HEK293T (cell line): Measurements from ENCODE around the gene IFNW1.

Experiments
- CTCF ChIA-PET: fragments of 350-600 bp; formaldehyde crosslinking; extraction: SDS; loops from one replicate; lab custom pipeline; 2021; ENCODE audit warnings: antibody characterized with exemption, inconsistent platforms; lab: Yijun Ruan, JAX
- POLR2A ChIA-PET: fragments of 350-600 bp; formaldehyde crosslinking; extraction: SDS; loops from one replicate; lab custom pipeline; 2020; ENCODE audit warnings: antibody characterized with exemption, inconsistent platforms; lab: Yijun Ruan, JAX
- DNase-seq: peaks from one replicate; pipeline ENCODE4 v3.0.0; 2012; ENCODE audit warnings: mixed read lengths; ENCODE audit errors: extremely low spot score
- ARNT ChIP-seq: fragments of 450-650 bp; IDR thresholded peaks from 2 replicates; pipeline ENCODE4 v1.6.1; 2017; ENCODE audit warnings: mild to moderate bottlenecking
- BHLHE40 ChIP-seq: fragments of 450-650 bp; IDR thresholded peaks from 2 replicates; pipeline ENCODE4 v1.6.1; 2016; ENCODE audit warnings: mild to moderate bottlenecking, moderate library complexity, borderline replicate concordance
- CTBP1 ChIP-seq: fragments of 450-650 bp; IDR thresholded peaks from 2 replicates; pipeline ENCODE4 v1.6.1; 2016; ENCODE audit warnings: borderline replicate concordance
- ELF4 ChIP-seq: fragments of 450-650 bp; IDR thresholded peaks from 2 replicates; pipeline ENCODE4 v1.6.1; 2017; ENCODE audit warnings: antibody characterized with exemption
- FOXA1 ChIP-seq: fragments of 450-650 bp; IDR thresholded peaks from 2 replicates; pipeline ENCODE4 v1.6.1; 2016; ENCODE audit warnings: mild to moderate bottlenecking
- FOXK2 ChIP-seq: fragments of 450-650 bp; IDR thresholded peaks from 2 replicates; pipeline ENCODE4 v1.6.1; 2016; ENCODE audit warnings: mild to moderate bottlenecking
- FOXM1 ChIP-seq: fragments of 450-650 bp; IDR thresholded peaks from 2 replicates; pipeline ENCODE4 v1.6.1; 2017; ENCODE audit warnings: mild to moderate bottlenecking, borderline replicate concordance
- HDGF ChIP-seq: fragments of 450-650 bp; IDR thresholded peaks from 2 replicates; pipeline ENCODE4 v1.6.1; 2017; ENCODE audit warnings: antibody characterized with exemption, borderline replicate concordance
- L3MBTL2 ChIP-seq: fragments of 450-650 bp; conservative IDR thresholded peaks from 2 replicates; pipeline ENCODE4 v1.6.1; 2016; ENCODE audit warnings: mild to moderate bottlenecking
- LEF1 ChIP-seq: fragments of 450-650 bp; IDR thresholded peaks from 2 replicates; pipeline ENCODE4 v1.6.1; 2017; ENCODE audit warnings: mild to moderate bottlenecking, borderline replicate concordance
- NFRKB ChIP-seq: fragments of 450-650 bp; IDR thresholded peaks from 2 replicates; pipeline ENCODE4 v1.6.1; 2016; ENCODE audit warnings: mild to moderate bottlenecking, moderate library complexity
- PKNOX1 ChIP-seq: fragments of 450-650 bp; IDR thresholded peaks from 2 replicates; pipeline ENCODE4 v1.6.1; 2016
- SP1 ChIP-seq: fragments of 450-650 bp; IDR thresholded peaks from 2 replicates; pipeline ENCODE4 v1.6.1; 2017
- SUZ12 ChIP-seq: fragments of 450-650 bp; IDR thresholded peaks from 2 replicates; pipeline ENCODE4 v1.6.1; 2016; ENCODE audit warnings: mild to moderate bottlenecking
- TARDBP ChIP-seq: fragments of 450-650 bp; IDR thresholded peaks from 2 replicates; pipeline ENCODE4 v1.6.1; 2016
- ZNF384 ChIP-seq: fragments of 450-650 bp; IDR thresholded peaks from 2 replicates; pipeline ENCODE4 v1.6.1; 2016

IFNW1 gene

GRCh38 chr9:21165516-21165915 lies 23.9 kb upstream of the IFNW1 start:
- no peak for TF ChIP-seq TARDBP
- no peak for TF ChIP-seq L3MBTL2
- ChIA-PET POLR2A (no interaction called here), CTCF (no interaction called here)
- DNase-seq: no peak

- DNase-seq: no peak
- POLR2A ChIA-PET: no interaction called here
- TF ChIP-seq FOXA1: no peak
- no peak for TF ChIP-seq ELF4
- no peak for TF ChIP-seq CTBP1
- CTCF ChIA-PET: interaction anchor here (1.0 kb wide), 1 partner anchor 159 kb away, joined by 7 read pairs; no protein-coding TSS in a partner anchor
These were observed 18.5 kb upstream of the IFNW1 start for GRCh38 chr9:21160178-21160577.

GRCh38 chr9:21155501-21155900 lies 13.9 kb upstream of the IFNW1 start:
- DNase-seq: no peak
- ChIA-PET POLR2A (no interaction called here), CTCF (no interaction called here)
- no peak for TF ChIP-seq SUZ12
- no peak for TF ChIP-seq ELF4
- no peak for TF ChIP-seq ZNF384
- no peak for TF ChIP-seq PKNOX1
- TF ChIP-seq L3MBTL2: no peak
- TF ChIP-seq NFRKB: no peak
- no peak for TF ChIP-seq BHLHE40
- TF ChIP-seq FOXA1: no peak
- TF ChIP-seq ARNT: no peak

- peak; percentile 55 for DNase-seq
- peak; percentile 45; the same call in 1 of the 2 replicates for TF ChIP-seq PKNOX1
- TF ChIP-seq LEF1: no peak
- CTCF ChIA-PET: interaction anchor here (0.6 to 1.0 kb wide), 4 partner anchors 8 to 280 kb away, joined by 3 to 4 read pairs (median 3); no protein-coding TSS in a partner anchor
- POLR2A ChIA-PET: no interaction called here
These were observed 12.5 kb upstream of the IFNW1 start for GRCh38 chr9:21154018-21154608.

- DNase-seq: peak; percentile 34
- TF ChIP-seq FOXA1 (no peak), CTBP1 (no peak), FOXK2 (no peak), FOXM1 (no peak), ELF4 (no peak), NFRKB (no peak), TARDBP (no peak), SP1 (no peak), L3MBTL2 (no peak), BHLHE40 (no peak), PKNOX1 (no peak), ARNT (no peak), LEF1 (no peak), HDGF (no peak), SUZ12 (no peak), ZNF384 (no peak)
- POLR2A ChIA-PET: no interaction called here
- CTCF ChIA-PET: interaction anchor here (0.7 to 1.0 kb wide), 3 partner anchors 7 to 281 kb away, joined by 3 to 4 read pairs (median 3); no protein-coding TSS in a partner anchor
These were observed 11.8 kb upstream of the IFNW1 start for GRCh38 chr9:21153336-21154017.

- POLR2A ChIA-PET: no interaction called here
- CTCF ChIA-PET: no interaction called here
- TF ChIP-seq PKNOX1: no peak
- DNase-seq: no peak
These were observed 3.0 kb upstream of the IFNW1 start for GRCh38 chr9:21144603-21145002.

- POLR2A ChIA-PET: no interaction called here
- DNase-seq: no peak
- CTCF ChIA-PET: no interaction called here
- TF ChIP-seq ARNT (no peak), NFRKB (no peak), SUZ12 (no peak), ELF4 (no peak)
These were observed 4.6 kb downstream of the IFNW1 start for GRCh38 chr9:21137020-21137419.
